Stimulated activated CD8-positive, alpha-beta memory T cell treated with anti-CD3 and anti-CD28 coated beads, Interleukin-15, amount 100 ng/mL, for 1 hour (primary cell): ENCODE data around the gene CACFD1.

Experiments used
- DNase-seq: peaks from one replicate; pipeline ENCODE4 v3.0.0-alpha.2; 2020; ENCODE audit warnings: low read depth

The CACFD1 gene

DNA sequence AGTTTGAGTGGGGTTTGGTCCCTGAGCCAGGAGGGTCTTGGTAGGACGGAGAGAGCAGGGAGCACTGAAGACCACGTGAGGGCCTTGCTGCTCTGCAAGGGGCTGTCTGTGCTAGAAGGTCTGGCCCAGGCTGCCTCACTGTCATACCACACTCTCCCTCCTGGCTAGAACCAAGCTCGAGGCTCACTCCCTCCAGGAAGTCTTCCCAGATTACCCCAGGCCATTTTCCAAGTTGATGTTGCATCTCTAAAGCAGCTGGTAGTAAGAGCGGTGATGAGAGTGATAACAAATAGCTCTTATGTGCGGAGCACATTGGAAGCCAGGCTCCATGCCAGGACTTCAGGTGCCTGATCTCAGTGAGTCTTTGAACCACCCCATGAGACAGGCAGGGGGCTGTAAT is 58.4 kb downstream of the CACFD1 start:
- no peak for DNase-seq

DNA sequence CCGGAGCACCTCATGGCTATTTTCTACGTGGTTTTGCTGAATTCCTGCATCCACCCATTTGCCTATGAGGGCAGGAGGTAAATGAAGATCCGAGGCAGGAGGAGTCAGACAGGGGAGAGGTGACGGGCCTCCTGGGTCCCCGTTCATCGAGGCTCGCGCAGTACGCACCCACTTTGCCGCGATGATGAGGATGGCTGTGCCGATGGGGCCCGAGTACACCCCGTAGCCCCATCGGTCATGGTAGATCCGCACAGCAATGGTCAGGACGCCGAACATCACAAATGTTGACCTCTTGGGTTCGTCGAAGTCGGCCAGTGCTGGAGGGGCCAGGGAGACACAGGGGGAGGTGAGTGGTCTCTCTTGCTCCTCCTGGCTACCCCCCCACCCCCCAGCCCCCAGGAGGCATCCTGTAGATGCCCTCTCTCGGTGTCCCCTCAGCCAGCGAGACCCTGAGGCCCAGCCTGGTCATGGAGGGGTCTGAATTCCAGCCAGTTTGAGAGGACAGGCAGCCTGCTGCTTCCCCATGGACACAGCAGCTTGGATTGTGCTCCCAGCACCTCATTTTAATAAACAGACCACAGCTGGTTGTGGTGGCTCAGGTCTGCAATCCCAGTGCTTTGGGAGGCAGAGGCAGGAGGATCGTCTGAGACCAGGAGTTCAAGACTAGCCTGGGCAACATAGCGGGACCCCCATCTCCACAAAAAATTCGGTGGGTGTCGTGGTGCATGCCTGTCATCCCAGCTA is 59.1 kb downstream of the CACFD1 start:
- DNase-seq, result no peak

DNA sequence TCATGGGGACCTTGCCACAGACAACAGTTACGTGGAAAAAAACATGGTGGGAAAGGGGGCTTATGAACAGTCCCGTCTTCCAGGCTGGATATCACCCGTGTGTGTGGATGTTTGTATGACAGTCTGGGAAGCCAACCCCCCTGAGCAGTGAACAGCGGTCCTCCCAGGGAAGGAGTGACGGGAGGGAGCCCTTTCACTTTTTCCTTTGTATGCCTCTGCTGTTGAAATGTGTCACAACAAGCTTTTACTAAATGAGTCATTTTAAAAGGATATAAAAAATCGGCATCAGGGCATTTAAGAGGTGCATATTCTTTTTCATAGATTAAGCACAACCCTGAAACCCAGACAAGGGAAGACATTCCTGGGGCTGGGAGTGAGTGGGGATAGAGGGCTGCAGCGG is 59.9 kb downstream of the CACFD1 start:
- no peak for DNase-seq

DNA sequence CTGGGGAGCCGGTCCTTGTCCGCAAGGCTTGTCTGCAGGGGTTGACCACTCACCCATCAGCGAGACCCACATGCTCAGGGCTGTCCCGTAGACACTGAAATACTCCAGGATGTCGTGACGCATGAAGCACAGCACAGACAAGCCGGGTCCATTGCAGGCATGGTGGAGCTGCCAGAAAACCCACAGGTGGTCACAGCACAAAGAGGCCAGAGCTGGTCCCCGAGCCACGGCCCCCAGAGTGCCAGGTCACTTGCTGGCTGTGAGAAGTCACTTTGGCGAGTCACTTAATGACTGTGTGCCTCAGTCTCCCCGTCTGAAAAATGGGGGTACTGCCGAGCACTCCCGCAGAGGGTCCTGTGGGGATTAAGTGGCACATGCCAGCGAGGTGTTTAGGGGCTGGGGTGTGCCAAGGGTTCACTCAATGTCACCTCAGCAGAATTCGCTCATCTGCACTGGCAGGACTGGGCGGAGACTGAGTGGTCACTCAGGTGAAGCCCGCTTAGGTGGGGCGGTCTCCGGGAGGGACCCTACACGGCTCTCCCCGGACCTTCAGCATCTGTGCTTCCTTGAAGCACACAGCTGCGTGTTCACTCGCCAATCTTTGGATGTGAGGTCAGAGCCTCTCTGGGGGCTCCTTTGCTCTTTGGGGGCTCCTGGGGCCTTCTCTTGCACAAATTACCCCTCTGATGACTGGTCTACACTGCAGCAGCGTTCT is 60.5 kb downstream of the CACFD1 start:
- no peak for DNase-seq
